Endothelial cell of umbilical vein (primary cell): ENCODE results near the gene LNPK. TPM values are rescaled to one million over a fixed set of nuclear protein-coding genes. Genes with fewer than 3 reads are reported as not detected.

Experiments used
- BruUV-seq: library from RNA; stranded (reverse); fragments of 400-500 nt; replicated peaks from 2 replicates; lab custom pipeline; 2021; lab: Mats Ljungman, UMichigan
- CTCF ChIA-PET: fragments of 300-600, 350-600 bp; sonication (Branson Sonifier 250); formaldehyde crosslinking; loops from one replicate; lab custom pipeline; 2021; ENCODE audit warnings: antibody characterized with exemption, inconsistent platforms; lab: Charles Lee
- POLR2A ChIA-PET: fragments of 300-600, 350-600 bp; sonication (Branson Sonifier 250); formaldehyde crosslinking; loops from one replicate; lab custom pipeline; 2021; ENCODE audit warnings: antibody characterized with exemption, inconsistent platforms; lab: Charles Lee
- DNase-seq: peaks from one replicate; pipeline ENCODE4 v3.0.0-alpha.2; 2011; ENCODE audit warnings: low read depth, low spot score
- FAIRE-seq: peaks from 2 replicates; lab custom pipeline; 2011; peaks lifted over from hg19 to GRCh38; lab: Jason Lieb, UNC
- H2AFZ ChIP-seq: 2 replicates; pipeline ENCODE4 v1.6.0; 2012; ENCODE audit warnings: low read depth, low read length, control low read depth, inconsistent platforms
- H3K27ac ChIP-seq: 2 replicates; pipeline ENCODE4 v1.5.1; 2011; ENCODE audit warnings: low read depth, mild to moderate bottlenecking, control low read depth, low read length, moderate library complexity; ENCODE audit not compliant: insufficient read depth
- H3K27me3 ChIP-seq, 2 experiments: 2 replicates each; pipeline versions ENCODE4 v1.6.0 to v1.6.1; 2011; ENCODE audit warnings: low read length in 2 of 2, mixed read lengths in 1 of 2; ENCODE audit not compliant: control insufficient read depth in 2 of 2, insufficient read depth in 2 of 2
- H3K36me3 ChIP-seq, 2 experiments: 2 replicates in 1 of 2; 3 replicates in 1 of 2; pipeline ENCODE4 v1.5.1; 2011; ENCODE audit warnings: low read length in 2 of 2, mild to moderate bottlenecking in 1 of 2, moderate library complexity in 1 of 2; ENCODE audit not compliant: control insufficient read depth in 2 of 2, insufficient read depth in 2 of 2; ENCODE audit errors: extremely low read depth in 1 of 2
- H3K4me1 ChIP-seq: 3 replicates; pipeline ENCODE4 v1.5.1; 2011; ENCODE audit warnings: mild to moderate bottlenecking, low read length; ENCODE audit not compliant: control insufficient read depth, insufficient read depth; ENCODE audit errors: extremely low read depth
- H3K4me2 ChIP-seq: 2 replicates; pipeline ENCODE4 v1.6.1; 2011; ENCODE audit warnings: low read length, control low read depth, mixed read lengths; ENCODE audit not compliant: insufficient read depth
- H3K4me3 ChIP-seq, 3 experiments: fragments of 200-600 bp in 1 of 3; sonication (generic), shearing (Covaris generic) in 1 of 3; replicated peaks in 1 of 3; 2 replicates each; pipeline ENCODE4 v1.5.1; 2011 to 2016; ENCODE audit warnings: control low read depth in 3 of 3, low read length in 3 of 3, mild to moderate bottlenecking in 2 of 3, inconsistent platforms in 1 of 3, low read depth in 1 of 3, moderate library complexity in 1 of 3; ENCODE audit not compliant: insufficient read depth in 1 of 3
- H3K79me2 ChIP-seq: 2 replicates; pipeline ENCODE4 v1.6.0; 2012; ENCODE audit warnings: low read length, inconsistent platforms; ENCODE audit not compliant: control insufficient read depth, insufficient read depth
- H3K9ac ChIP-seq: replicated peaks from 2 replicates; pipeline ENCODE3; 2011; ENCODE audit warnings: low read length, control low read depth; ENCODE audit not compliant: insufficient read depth; ENCODE audit errors: extremely low read depth
- H3K9me1 ChIP-seq: replicated peaks from 3 replicates; pipeline ENCODE4 v1.6.0; 2011; ENCODE audit warnings: mild to moderate bottlenecking, low read length; ENCODE audit not compliant: control insufficient read depth, insufficient read depth; ENCODE audit errors: extremely low read depth
- H3K9me3 ChIP-seq: replicated peaks from 2 replicates; pipeline ENCODE4 v1.5.1; 2012; ENCODE audit warnings: low read length, inconsistent platforms; ENCODE audit not compliant: control insufficient read depth, insufficient read depth
- H4K20me1 ChIP-seq: replicated peaks from 2 replicates; pipeline ENCODE3; 2011; ENCODE audit warnings: mild to moderate bottlenecking, low read length; ENCODE audit not compliant: control insufficient read depth, insufficient read depth; ENCODE audit errors: extremely low read depth
- EZH2 ChIP-seq: IDR thresholded peaks from 2 replicates; pipeline ENCODE4 v1.6.1; 2012; ENCODE audit warnings: borderline replicate concordance, low read depth, mild to moderate bottlenecking, moderate library complexity, low read length, inconsistent platforms; ENCODE audit not compliant: severe bottlenecking
- FOS ChIP-seq: IDR thresholded peaks from 2 replicates; pipeline ENCODE4 v1.6.1; 2011; ENCODE audit warnings: mild to moderate bottlenecking, low read length, moderate library complexity, borderline replicate concordance; ENCODE audit not compliant: insufficient read depth
- GATA2 ChIP-seq: IDR thresholded peaks from 2 replicates; pipeline ENCODE4 v1.7.0; 2011; ENCODE audit warnings: low read depth, mild to moderate bottlenecking, moderate library complexity, mixed read lengths, low read length; ENCODE audit not compliant: insufficient read length, insufficient read depth
- JUN ChIP-seq: IDR thresholded peaks from 2 replicates; pipeline ENCODE4 v1.6.1; 2011; ENCODE audit warnings: borderline replicate concordance, low read depth; ENCODE audit not compliant: insufficient read length, insufficient read depth
- MAX ChIP-seq: IDR thresholded peaks from 2 replicates; pipeline ENCODE4 v1.6.1; 2011; ENCODE audit not compliant: insufficient read depth, insufficient read length
- MYC ChIP-seq: IDR thresholded peaks from one replicate; pipeline ENCODE4 v1.6.1; 2011; ENCODE audit warnings: mild to moderate bottlenecking, low read depth, low read length
- POLR2A ChIP-seq: IDR thresholded peaks from 2 replicates; pipeline ENCODE4 v1.6.1; 2012; ENCODE audit warnings: low read depth, mild to moderate bottlenecking, control low read depth, low read length
- POLR2AphosphoS5 ChIP-seq: IDR thresholded peaks from 2 replicates; pipeline ENCODE4 v1.6.1; 2012; ENCODE audit warnings: low read depth, mild to moderate bottlenecking, control low read depth, low read length, moderate library complexity; ENCODE audit not compliant: insufficient read depth
- dilution Hi-C: fragments of 300-500 bp; cut with MboI; formaldehyde crosslinking; loops from one replicate; pipeline ENCODE4 v1.15.0; 2019; ENCODE audit warnings: low sequenced_read_pairs; ENCODE audit not compliant: extremely low pct_ligation_motif_present
- intact Hi-C: fragments of 100-400 bp; cut with micrococcal nuclease; formaldehyde crosslinking; loops from one replicate; pipeline ENCODE4 v1.10.0; 2022
- polyA plus RNA-seq, 4 experiments: library from polyadenylated mRNA; depleted of rRNA in 3 of 4; stranded (reverse) in 3 of 4; unstranded in 1 of 4; fragments of >200 nt; gene quantifications; 2 replicates each; pipeline versions ENCODE4 v1.2.1 to v1.2.3, GENCODE V29; 2011 to 2012; ENCODE audit warnings: missing spikeins in 1 of 4
- total RNA-seq: library from RNA; stranded (reverse); gene quantifications from 2 replicates; pipeline ENCODE4 v1.2.3, GENCODE V29; 2021
- TF ChIP-seq, protein P1 (sequence below), 2 donors: IDR thresholded peaks; 1 replicate in 1 of 2; 2 replicates in 1 of 2; pipeline ENCODE4 v1.5.1; 2011; ENCODE audit warnings: low read length in 2 of 2, mild to moderate bottlenecking in 2 of 2, moderate library complexity in 2 of 2, control low read depth in 1 of 2, inconsistent platforms in 1 of 2, low read depth in 1 of 2; ENCODE audit not compliant: insufficient read depth in 1 of 2; ENCODE audit errors: extremely low read depth in 1 of 2

LNPK gene
- total and polyA plus RNA-seq, 2 donors (not counting 3 experiments of a cell fraction or from before 2014, with no cell fraction given), result 2.4 to 11.2 TPM

DNA sequence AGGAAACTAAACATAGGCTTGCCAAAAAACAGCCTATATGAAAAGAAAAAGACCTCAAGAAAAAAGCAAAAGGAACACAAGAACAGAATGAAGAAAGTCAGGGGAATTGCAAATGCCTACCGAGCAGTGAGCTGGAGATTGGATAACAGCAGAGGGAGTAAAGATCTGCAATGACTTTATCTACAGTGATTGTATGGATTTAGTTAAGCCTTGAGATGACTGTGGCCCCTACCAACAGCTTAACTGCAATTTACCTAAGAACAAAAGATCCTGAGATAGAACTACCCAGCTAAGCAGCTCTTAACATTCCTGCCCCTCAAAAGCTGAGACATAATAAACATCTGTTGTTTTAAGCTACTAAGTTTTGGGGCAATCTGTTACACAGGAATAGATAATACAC, 20.5 kb downstream of the LNPK start:
- no peak overlapping the region for H2AFZ ChIP-seq
- DNase-seq (no peak), FAIRE-seq (no peak)
- no TSS peak for BruUV-seq
- dilution Hi-C loops (no loop called here), intact Hi-C loops (no loop called here)
- no peaks in the 10 kb centered on the region for H4K20me1 ChIP-seq
- ChIA-PET CTCF (interaction anchor here (1.5 kb wide), 1 partner anchor 11 kb away, joined by 3 read pairs; no protein-coding TSS in a partner anchor), POLR2A (no interaction called here)
- H3K9ac ChIP-seq, result no peak overlapping the region
- no peak overlapping the region for H3K4me2 ChIP-seq
- TF ChIP-seq POLR2A (no peak), JUN (no peak), POLR2AphosphoS5 (no peak), EZH2 (no peak), MAX (no peak), MYC (no peak), FOS (no peak), GATA2 (no peak)
- TF ChIP-seq, protein P1, sequence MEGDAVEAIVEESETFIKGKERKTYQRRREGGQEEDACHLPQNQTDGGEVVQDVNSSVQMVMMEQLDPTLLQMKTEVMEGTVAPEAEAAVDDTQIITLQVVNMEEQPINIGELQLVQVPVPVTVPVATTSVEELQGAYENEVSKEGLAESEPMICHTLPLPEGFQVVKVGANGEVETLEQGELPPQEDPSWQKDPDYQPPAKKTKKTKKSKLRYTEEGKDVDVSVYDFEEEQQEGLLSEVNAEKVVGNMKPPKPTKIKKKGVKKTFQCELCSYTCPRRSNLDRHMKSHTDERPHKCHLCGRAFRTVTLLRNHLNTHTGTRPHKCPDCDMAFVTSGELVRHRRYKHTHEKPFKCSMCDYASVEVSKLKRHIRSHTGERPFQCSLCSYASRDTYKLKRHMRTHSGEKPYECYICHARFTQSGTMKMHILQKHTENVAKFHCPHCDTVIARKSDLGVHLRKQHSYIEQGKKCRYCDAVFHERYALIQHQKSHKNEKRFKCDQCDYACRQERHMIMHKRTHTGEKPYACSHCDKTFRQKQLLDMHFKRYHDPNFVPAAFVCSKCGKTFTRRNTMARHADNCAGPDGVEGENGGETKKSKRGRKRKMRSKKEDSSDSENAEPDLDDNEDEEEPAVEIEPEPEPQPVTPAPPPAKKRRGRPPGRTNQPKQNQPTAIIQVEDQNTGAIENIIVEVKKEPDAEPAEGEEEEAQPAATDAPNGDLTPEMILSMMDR (IDR thresholded peaks at IDR 0.05; ENCODE audit: extremely low read depth in 1 of 2, insufficient read depth in 1 of 2, low read depth in 1 of 2, low read length in 2 of 2), result no peak
- no peaks in the 10 kb centered on the region for H3K36me3 ChIP-seq
- no peaks in the 10 kb centered on the region for H3K9me1 ChIP-seq
- H3K4me1 ChIP-seq, result no peaks in the 10 kb centered on the region
- H3K9me3 ChIP-seq, result no peaks in the 10 kb centered on the region
- H3K4me3 ChIP-seq, result no peak overlapping the region
- H3K79me2 ChIP-seq, result no peaks in the 10 kb centered on the region
- no peaks in the 10 kb centered on the region for H3K27me3 ChIP-seq
- H3K27ac ChIP-seq, result no peak overlapping the region
